Brain microvascular endothelial cell (primary cell): ENCODE results near the gene TOM1L2.

Source experiments
- DNase-seq: peaks from one replicate; pipeline ENCODE4 v3.0.0-alpha.2; 2020
- H3K27ac ChIP-seq: fragments of 250-450 bp; sonication (Bioruptor Pico); 2 replicates; pipeline ENCODE4 v1.5.1; 2020; ENCODE audit warnings: mild to moderate bottlenecking, moderate library complexity
- H3K27me3 ChIP-seq: fragments of 250-450 bp; sonication (Bioruptor Pico); replicated peaks from 2 replicates; pipeline ENCODE4 v1.5.1; 2020; ENCODE audit warnings: mild to moderate bottlenecking
- H3K36me3 ChIP-seq: fragments of 250-450 bp; sonication (Bioruptor Pico); replicated peaks from 2 replicates; pipeline ENCODE4 v1.5.1; 2020; ENCODE audit warnings: mild to moderate bottlenecking
- H3K4me3 ChIP-seq: 2 replicates; pipeline ENCODE4 v1.5.1; 2011; ENCODE audit warnings: low read depth, mild to moderate bottlenecking, control low read depth, low read length, moderate library complexity
- in situ Hi-C: cut with HindIII; loops from 2 replicates; pipeline ENCODE4 v1.10.0; 2017; ENCODE audit warnings: low sequenced_read_pairs, low pct_ligation_motif_present
- TF ChIP-seq, protein P1 (sequence below): IDR thresholded peaks from 2 replicates; pipeline ENCODE4 v1.5.1; 2011; ENCODE audit warnings: low read depth, mild to moderate bottlenecking, moderate library complexity, low read length, control low read depth, inconsistent platforms; ENCODE audit errors: missing control alignments

Gene TOM1L2

DNA sequence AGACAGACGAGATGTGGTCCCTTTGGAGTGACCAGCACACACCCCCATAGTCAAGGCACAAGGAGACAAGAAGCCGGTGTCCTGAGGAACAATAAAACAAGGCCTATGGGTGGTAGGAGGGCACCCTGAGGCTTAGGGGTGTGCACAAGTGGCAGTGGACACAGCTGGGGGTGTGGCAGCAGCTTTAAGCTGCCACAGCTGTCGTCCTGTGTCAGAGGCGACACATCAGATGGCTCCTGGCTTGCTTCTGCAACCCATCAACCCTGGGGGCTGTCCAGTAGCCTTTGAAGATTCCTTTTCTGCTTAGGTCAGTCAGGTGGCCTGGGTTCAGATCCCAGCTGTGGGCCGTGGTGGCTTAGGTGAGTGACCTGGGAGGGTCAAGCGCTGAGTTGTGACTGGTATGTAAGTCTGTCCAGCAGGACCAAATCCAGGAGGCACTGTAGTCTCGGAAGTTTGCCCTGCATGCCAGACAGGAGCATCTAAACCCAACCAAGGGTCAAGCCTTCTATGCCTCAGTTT lies 16.3 kb upstream of the TOM1L2 start:
- TF ChIP-seq, protein P1, sequence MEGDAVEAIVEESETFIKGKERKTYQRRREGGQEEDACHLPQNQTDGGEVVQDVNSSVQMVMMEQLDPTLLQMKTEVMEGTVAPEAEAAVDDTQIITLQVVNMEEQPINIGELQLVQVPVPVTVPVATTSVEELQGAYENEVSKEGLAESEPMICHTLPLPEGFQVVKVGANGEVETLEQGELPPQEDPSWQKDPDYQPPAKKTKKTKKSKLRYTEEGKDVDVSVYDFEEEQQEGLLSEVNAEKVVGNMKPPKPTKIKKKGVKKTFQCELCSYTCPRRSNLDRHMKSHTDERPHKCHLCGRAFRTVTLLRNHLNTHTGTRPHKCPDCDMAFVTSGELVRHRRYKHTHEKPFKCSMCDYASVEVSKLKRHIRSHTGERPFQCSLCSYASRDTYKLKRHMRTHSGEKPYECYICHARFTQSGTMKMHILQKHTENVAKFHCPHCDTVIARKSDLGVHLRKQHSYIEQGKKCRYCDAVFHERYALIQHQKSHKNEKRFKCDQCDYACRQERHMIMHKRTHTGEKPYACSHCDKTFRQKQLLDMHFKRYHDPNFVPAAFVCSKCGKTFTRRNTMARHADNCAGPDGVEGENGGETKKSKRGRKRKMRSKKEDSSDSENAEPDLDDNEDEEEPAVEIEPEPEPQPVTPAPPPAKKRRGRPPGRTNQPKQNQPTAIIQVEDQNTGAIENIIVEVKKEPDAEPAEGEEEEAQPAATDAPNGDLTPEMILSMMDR, result no peak
- no peaks in the 10 kb centered on the region for H3K36me3 ChIP-seq

GRCh38 chr17:17987901-17988300 lies 15.7 kb upstream of the TOM1L2 start:
- TF ChIP-seq, protein P1, result no peak
- Histone ChIP-seq H3K4me3 (no peak overlapping the region), H3K27me3 (no peaks in the 10 kb centered on the region), H3K27ac (no peak overlapping the region), H3K36me3 (no peaks in the 10 kb centered on the region)
- in situ Hi-C loops, result no loop called here
- no peak for DNase-seq

More for the DNA sequence above, 16.3 kb upstream of the TOM1L2 start:
- no peak for DNase-seq
- Histone ChIP-seq H3K27me3 (no peaks in the 10 kb centered on the region), H3K4me3 (no peak overlapping the region), H3K27ac (no peak overlapping the region)
- in situ Hi-C loops, result no loop called here

GRCh38 chr17:17987187-17987896 lies 15.1 kb upstream of the TOM1L2 start:
- H3K27ac ChIP-seq, result no peak overlapping the region
- H3K27me3 ChIP-seq, result no peaks in the 10 kb centered on the region
- H3K36me3 ChIP-seq, result no peaks in the 10 kb centered on the region
- no peak for DNase-seq
- no peak overlapping the region for H3K4me3 ChIP-seq
- TF ChIP-seq, protein P1, result no peak
- in situ Hi-C loops, result no loop called here

DNA sequence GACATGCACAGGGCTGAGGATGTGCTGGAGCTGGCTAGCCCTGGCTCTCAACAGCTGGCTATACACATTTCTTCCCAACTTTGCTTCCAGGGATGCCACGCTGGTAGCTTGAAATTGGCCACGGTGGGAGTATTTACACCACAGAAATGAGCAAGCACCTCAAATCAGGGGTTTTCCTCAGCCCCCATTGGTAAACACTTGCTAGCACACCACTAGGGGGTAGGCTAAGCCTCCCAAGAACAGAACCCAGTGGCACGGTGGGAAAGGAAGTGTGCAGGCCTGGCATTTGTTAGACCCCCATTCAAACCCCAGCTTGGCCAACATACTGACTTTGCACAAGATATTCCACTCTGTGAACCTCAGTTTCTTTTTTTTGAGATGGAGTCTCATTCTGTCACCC lies 13.4 kb upstream of the TOM1L2 start:
- no peaks in the 10 kb centered on the region for H3K36me3 ChIP-seq
- TF ChIP-seq, protein P1, result peak; percentile 64
- in situ Hi-C loops, result no loop called here
- no peak overlapping the region for H3K4me3 ChIP-seq
- no peak for DNase-seq
- H3K27ac ChIP-seq, result no peak overlapping the region
- H3K27me3 ChIP-seq, result no peaks in the 10 kb centered on the region

DNA sequence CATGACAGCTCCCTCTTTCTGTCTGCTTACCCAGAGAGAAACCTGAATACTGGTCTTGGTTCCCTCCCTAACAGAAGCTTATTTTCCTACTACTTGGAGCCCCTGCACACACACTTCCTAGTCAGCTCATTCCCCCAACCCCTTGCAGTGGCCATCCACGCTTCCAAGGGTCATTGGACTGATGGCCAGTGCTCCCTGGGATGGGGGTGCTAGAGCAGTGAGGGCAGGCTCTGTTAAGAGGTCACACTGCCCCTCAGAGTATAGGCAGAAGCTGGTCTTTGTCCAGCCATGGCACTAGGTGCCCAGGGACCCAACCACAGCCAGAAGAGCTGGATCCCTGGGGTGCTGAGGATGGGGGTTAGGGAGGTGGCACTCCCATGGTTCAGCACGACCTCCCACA lies 13.0 kb upstream of the TOM1L2 start:
- in situ Hi-C loops, result no loop called here
- no peak for DNase-seq
- TF ChIP-seq, protein P1, result no peak
- Histone ChIP-seq H3K27me3 (no peaks in the 10 kb centered on the region), H3K4me3 (no peak overlapping the region), H3K27ac (no peak overlapping the region), H3K36me3 (no peaks in the 10 kb centered on the region)

GRCh38 chr17:17983776-17984175 lies 11.6 kb upstream of the TOM1L2 start:
- DNase-seq, result no peak
- H3K27me3 ChIP-seq, result no peaks in the 10 kb centered on the region
- no peak overlapping the region for H3K27ac ChIP-seq
- TF ChIP-seq, protein P1, result no peak
- in situ Hi-C loops, result no loop called here
- H3K36me3 ChIP-seq, result no peaks in the 10 kb centered on the region
- no peak overlapping the region for H3K4me3 ChIP-seq
